ENCODE measurements around the gene MICAL3. TPM values are rescaled to one million over a fixed set of nuclear protein-coding genes. Genes with fewer than 3 reads are reported as not detected.
"Not testable (repeated sequence)": the region's sequence is repeated elsewhere in the genome, so short reads cannot be mapped to it uniquely, and the experiment has no call there.

Gene MICAL3
- polyA plus RNA-seq, 2 of the 4 experiments (the other 2 are of a cell fraction): 20.5 to 30.1 TPM

- peaks cover 55% of the 10 kb centered on the region for H3K4me1 ChIP-seq
- no peak overlapping the region for H3K4me2 ChIP-seq
- TF ChIP-seq ZC3H11A (IDR thresholded peaks at IDR 0.05) (no peak), JUN (IDR thresholded peaks at IDR 0.05) (no peak), POLR2AphosphoS2 (conservative IDR thresholded peaks at IDR 0.05; ENCODE audit: low read length) (no peak), HOXA7 (CRISPR knock-in tag; IDR thresholded peaks at IDR 0.05) (no peak), RFX5 (IDR thresholded peaks at IDR 0.05) (no peak)
- DNase-seq (ENCODE audit: low read depth in 1 of 2, low spot score in 1 of 2) (no peak), ATAC-seq (no peak), FAIRE-seq (no peak)
- ChIA-PET POLR2A (no interaction called here), CTCF (interaction anchor here (0.8 to 2.0 kb wide), 2 partner anchors 11 to 39 kb away, joined by 3 to 29 read pairs; no protein-coding TSS in a partner anchor)
- H3K27ac ChIP-seq: peak overlapping the region; percentile 59 to 78; a peak in 5 of 6 replicates
- WGBS (ENCODE audit: missing lambda C conversion rate): 86% methylated on average over 7 of the region's 7 CpGs
- H3K4me3 ChIP-seq: no peak overlapping the region
- H3K9me3 ChIP-seq: no peaks in the 10 kb centered on the region
Measured at GRCh38 chr22:18064636-18065035, 40.3 kb upstream of the MICAL3 start.

GRCh38 chr22:18063715-18064114, 39.4 kb upstream of the MICAL3 start:
- H3K4me1 ChIP-seq: peaks cover 64% of the 10 kb centered on the region
- CTCF ChIA-PET: interaction anchor here (0.8 to 4.0 kb wide), 6 partner anchors 12 to 233 kb away, joined by 3 to 38 read pairs (median 4); partner anchors contain the start of genes MICAL3 and PEX26
- 96% methylated on average over 6 of the region's 6 CpGs for WGBS (ENCODE audit: missing lambda C conversion rate)
- H3K9me3 ChIP-seq; H3K4me2 ChIP-seq; FAIRE-seq; ATAC-seq; H3K4me3 ChIP-seq; DNase-seq (ENCODE audit: low read depth in 1 of 2, low spot score in 1 of 2); POLR2A ChIA-PET: not testable (repeated sequence)
- peak overlapping the region in 1 of 2 experiments; percentile 92; a peak in 4 of 6 replicates for H3K27ac ChIP-seq
- TF ChIP-seq ZFP36 (IDR thresholded peaks at IDR 0.05; ENCODE audit: borderline replicate concordance, partially characterized antibody): peak; percentile 51

GRCh38 chr22:18063306-18063705, 38.9 kb upstream of the MICAL3 start:
- DNase-seq (ENCODE audit: low read depth in 1 of 2, low spot score in 1 of 2) (no peak), FAIRE-seq (no peak), ATAC-seq (no peak)
- CTCF ChIA-PET: interaction anchor here (0.6 to 4.0 kb wide), 7 partner anchors 13 to 232 kb away, joined by 3 to 38 read pairs (median 3); partner anchors contain the start of genes MICAL3 and PEX26
- 90% methylated on average over 7 of the region's 7 CpGs for WGBS (ENCODE audit: missing lambda C conversion rate)
- peak overlapping the region; percentile 92 to 95; a peak in 5 of 6 replicates for H3K27ac ChIP-seq
- TF ChIP-seq, protein P1, sequence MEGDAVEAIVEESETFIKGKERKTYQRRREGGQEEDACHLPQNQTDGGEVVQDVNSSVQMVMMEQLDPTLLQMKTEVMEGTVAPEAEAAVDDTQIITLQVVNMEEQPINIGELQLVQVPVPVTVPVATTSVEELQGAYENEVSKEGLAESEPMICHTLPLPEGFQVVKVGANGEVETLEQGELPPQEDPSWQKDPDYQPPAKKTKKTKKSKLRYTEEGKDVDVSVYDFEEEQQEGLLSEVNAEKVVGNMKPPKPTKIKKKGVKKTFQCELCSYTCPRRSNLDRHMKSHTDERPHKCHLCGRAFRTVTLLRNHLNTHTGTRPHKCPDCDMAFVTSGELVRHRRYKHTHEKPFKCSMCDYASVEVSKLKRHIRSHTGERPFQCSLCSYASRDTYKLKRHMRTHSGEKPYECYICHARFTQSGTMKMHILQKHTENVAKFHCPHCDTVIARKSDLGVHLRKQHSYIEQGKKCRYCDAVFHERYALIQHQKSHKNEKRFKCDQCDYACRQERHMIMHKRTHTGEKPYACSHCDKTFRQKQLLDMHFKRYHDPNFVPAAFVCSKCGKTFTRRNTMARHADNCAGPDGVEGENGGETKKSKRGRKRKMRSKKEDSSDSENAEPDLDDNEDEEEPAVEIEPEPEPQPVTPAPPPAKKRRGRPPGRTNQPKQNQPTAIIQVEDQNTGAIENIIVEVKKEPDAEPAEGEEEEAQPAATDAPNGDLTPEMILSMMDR (IDR thresholded peaks at IDR 0.05): no peak
- TF ChIP-seq CEBPB (IDR thresholded peaks at IDR 0.05): no peak
- TF ChIP-seq FOXS1 (CRISPR knock-in tag; IDR thresholded peaks at IDR 0.05): no peak
- TF ChIP-seq CBX8 (IDR thresholded peaks at IDR 0.05): no peak
- TF ChIP-seq CHD4 (IDR thresholded peaks at IDR 0.05; ENCODE audit: borderline replicate concordance): no peak
- TF ChIP-seq EP300 (IDR thresholded peaks at IDR 0.05): no peak
- TF ChIP-seq ZNF302 (CRISPR knock-in tag; IDR thresholded peaks at IDR 0.05): no peak
- no peak for TF ChIP-seq KDM1A (IDR thresholded peaks at IDR 0.05; ENCODE audit: low read depth)
- no peak for TF ChIP-seq HEYL (CRISPR knock-in tag; IDR thresholded peaks at IDR 0.05)
- no peak for TF ChIP-seq HMGXB4 (CRISPR knock-in tag; IDR thresholded peaks at IDR 0.05; ENCODE audit: borderline replicate concordance)
- no peak for TF ChIP-seq MAZ (IDR thresholded peaks at IDR 0.05; ENCODE audit: borderline replicate concordance, low read depth, low read length)
- TF ChIP-seq, protein P2, sequence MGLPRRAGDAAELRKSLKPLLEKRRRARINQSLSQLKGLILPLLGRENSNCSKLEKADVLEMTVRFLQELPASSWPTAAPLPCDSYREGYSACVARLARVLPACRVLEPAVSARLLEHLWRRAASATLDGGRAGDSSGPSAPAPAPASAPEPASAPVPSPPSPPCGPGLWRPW (IDR thresholded peaks at IDR 0.05): no peak
- TF ChIP-seq NR3C1 (IDR thresholded peaks at IDR 0.05): no peak
- no peak for TF ChIP-seq RARB (CRISPR knock-in tag; IDR thresholded peaks at IDR 0.05)
- no peak for TF ChIP-seq EHF (CRISPR knock-in tag; IDR thresholded peaks at IDR 0.05)
- peaks cover 66% of the 10 kb centered on the region for H3K4me1 ChIP-seq
- no peak overlapping the region for H3K4me3 ChIP-seq
- no peaks in the 10 kb centered on the region for H3K9me3 ChIP-seq
- POLR2A ChIA-PET: no interaction called here
- no peak overlapping the region for H3K4me2 ChIP-seq
